BE2C (cell line): Measurements from ENCODE around the gene EGFL8.
A peak's percentile ranks its signal among the peaks of the same experiment; 100 is the strongest.
"Not testable (repeated sequence)": the region's sequence is repeated elsewhere in the genome, so short reads cannot be mapped to it uniquely, and the experiment has no call there.

Source experiments
- DNase-seq: peaks from one replicate; pipeline ENCODE4 v3.0.0-alpha.2; 2020
- H3K27me3 ChIP-seq: fragments of 250-450 bp; sonication (Bioruptor Pico); 2 replicates; pipeline ENCODE4 v1.5.1; 2020; ENCODE audit warnings: mild to moderate bottlenecking
- H3K36me3 ChIP-seq: fragments of 250-450 bp; sonication (Bioruptor Pico); 2 replicates; pipeline ENCODE4 v1.5.1; 2020; ENCODE audit warnings: mild to moderate bottlenecking
- H3K4me1 ChIP-seq: fragments of 250-450 bp; sonication (Bioruptor Pico); 2 replicates; pipeline ENCODE4 v1.5.1; 2020
- H3K4me3 ChIP-seq: 2 replicates; pipeline ENCODE4 v1.5.1; 2011; ENCODE audit warnings: low read depth, low read length
- H3K9me3 ChIP-seq: fragments of 250-450 bp; sonication (Bioruptor Pico); 2 replicates; pipeline ENCODE4 v1.5.1; 2020
- CTCF ChIP-seq: IDR thresholded peaks from 2 replicates; pipeline ENCODE4 v1.5.1; 2012; ENCODE audit warnings: mild to moderate bottlenecking, low read depth, low read length

EGFL8 gene

GRCh38 chr6:32181148-32181702, 16.8 kb downstream of the EGFL8 start:
- H3K4me1 ChIP-seq: no peaks in the 10 kb centered on the region
- no peak for DNase-seq
- no peak for TF ChIP-seq CTCF
- no peaks in the 10 kb centered on the region for H3K36me3 ChIP-seq
- no peak overlapping the region for H3K4me3 ChIP-seq
- no peaks in the 10 kb centered on the region for H3K9me3 ChIP-seq
- H3K27me3 ChIP-seq: no peaks in the 10 kb centered on the region

- H3K4me1 ChIP-seq: no peaks in the 10 kb centered on the region
- H3K27me3 ChIP-seq: no peaks in the 10 kb centered on the region
- no peaks in the 10 kb centered on the region for H3K9me3 ChIP-seq
- peaks cover 4% of the 10 kb centered on the region; the same call in 1 of the 2 replicates for H3K36me3 ChIP-seq
- no peak for DNase-seq
- TF ChIP-seq CTCF: no peak
- H3K4me3 ChIP-seq: no peak overlapping the region
These were observed 17.6 kb downstream of the EGFL8 start for GRCh38 chr6:32181915-32182529.

GRCh38 chr6:32182555-32182981, 18.2 kb downstream of the EGFL8 start:
- Histone ChIP-seq H3K27me3 (no peaks in the 10 kb centered on the region), H3K36me3 (peaks cover 9% of the 10 kb centered on the region), H3K9me3 (no peaks in the 10 kb centered on the region), H3K4me1 (no peaks in the 10 kb centered on the region), H3K4me3 (no peak overlapping the region)
- TF ChIP-seq CTCF: no peak
- no peak for DNase-seq

- no peaks in the 10 kb centered on the region for H3K4me1 ChIP-seq
- peaks cover 14% of the 10 kb centered on the region for H3K36me3 ChIP-seq
- no peak for TF ChIP-seq CTCF
These were observed 18.6 kb downstream of the EGFL8 start for GRCh38 chr6:32183030-32183429.

GRCh38 chr6:32183483-32184083, 19.2 kb downstream of the EGFL8 start:
- no peaks in the 10 kb centered on the region; the same call in 1 of the 2 replicates for H3K4me1 ChIP-seq
- peaks cover 14% of the 10 kb centered on the region for H3K36me3 ChIP-seq
- no peaks in the 10 kb centered on the region for H3K27me3 ChIP-seq
- DNase-seq: no peak
- TF ChIP-seq CTCF: no peak
- no peak overlapping the region for H3K4me3 ChIP-seq
- H3K9me3 ChIP-seq: no peaks in the 10 kb centered on the region

More at GRCh38 chr6:32183030-32183429, 18.6 kb downstream of the EGFL8 start:
- Histone ChIP-seq H3K9me3 (no peaks in the 10 kb centered on the region), H3K4me3 (no peak overlapping the region), H3K27me3 (no peaks in the 10 kb centered on the region)
- DNase-seq: no peak

GRCh38 chr6:32184084-32184640, 19.8 kb downstream of the EGFL8 start, which contains the start of gene AGER:
AGER (minus strand) TSS chr6:32184253; CDS start chr6:32184222, 31 bp downstream.
- Histone ChIP-seq H3K36me3 (peaks cover 14% of the 10 kb centered on the region), H3K27me3 (no peaks in the 10 kb centered on the region), H3K4me1 (no peaks in the 10 kb centered on the region; the same call in 1 of the 2 replicates), H3K4me3 (no peak within 1 kb of the TSS), H3K9me3 (no peaks in the 10 kb centered on the region)
- no peak for TF ChIP-seq CTCF
- no peak for DNase-seq

GRCh38 chr6:32185681-32186131, 21.3 kb downstream of the EGFL8 start:
- peak; percentile 75 for DNase-seq
- not testable (repeated sequence) for H3K27me3 ChIP-seq, H3K9me3 ChIP-seq, H3K4me3 ChIP-seq, H3K4me1 ChIP-seq
- H3K36me3 ChIP-seq: peaks cover 14% of the 10 kb centered on the region

- H3K36me3 ChIP-seq: peaks cover 14% of the 10 kb centered on the region
- H3K9me3 ChIP-seq, DNase-seq, H3K27me3 ChIP-seq, H3K4me3 ChIP-seq, H3K4me1 ChIP-seq: not testable (repeated sequence)
These were observed 21.9 kb downstream of the EGFL8 start for GRCh38 chr6:32186151-32186840.
